ENCODE results near the gene RRAGC. TPM values are rescaled to one million over a fixed set of nuclear protein-coding genes. Genes with fewer than 3 reads are reported as not detected.

RRAGC gene
- total and polyA plus RNA-seq, 9 of the 15 experiments (the other 6 are each of a cell fraction or from before 2014, with no cell fraction given): 3.9 to 16.9 (median 10.9) TPM

DNA sequence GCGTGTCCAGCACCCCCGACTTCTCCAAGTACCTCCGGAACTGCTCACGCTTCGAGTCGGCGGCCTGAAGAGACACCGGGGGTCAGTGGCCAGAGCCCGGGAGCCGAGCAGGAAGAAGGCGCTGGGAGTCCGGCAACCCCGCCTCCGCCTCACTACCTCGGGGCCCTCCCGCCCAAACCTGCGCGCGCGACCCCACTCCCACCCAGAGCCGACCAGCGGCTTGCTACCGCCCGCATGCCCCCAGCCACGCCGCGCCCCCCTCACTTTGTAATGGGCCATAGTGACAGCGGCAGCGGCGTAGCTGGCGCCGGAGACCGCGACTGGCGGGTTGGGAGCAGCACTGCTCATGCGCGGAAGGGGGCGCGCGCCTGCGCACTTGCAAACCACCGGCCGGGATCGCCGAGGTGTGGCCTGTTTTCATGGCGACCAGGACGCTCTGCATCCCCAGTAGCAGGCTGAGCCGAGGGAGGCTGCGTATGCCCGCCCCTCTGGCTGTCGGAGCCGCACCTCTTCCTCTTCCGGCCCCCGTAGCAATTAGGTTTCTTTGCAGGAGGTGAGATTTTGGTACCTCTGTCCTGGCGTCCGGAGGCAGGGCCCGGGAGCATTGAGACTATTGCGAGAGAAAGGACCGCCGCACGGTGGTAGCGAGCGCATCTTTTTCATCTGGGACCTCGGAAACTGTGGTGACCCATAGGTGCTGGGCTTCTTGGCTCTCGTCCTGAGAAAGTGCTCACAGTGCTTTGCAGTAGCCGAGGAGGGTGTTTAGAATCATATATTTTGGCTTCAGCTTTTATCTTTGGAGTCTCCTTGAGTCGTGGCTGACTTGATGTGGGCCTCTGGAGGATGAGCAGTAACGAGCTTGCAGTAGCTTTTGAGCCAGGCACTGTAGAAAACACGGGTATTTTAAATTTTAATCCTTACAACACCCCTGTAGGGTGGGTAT, 13.7 kb upstream of the RRAGC start, which contains the start of gene MYCBP (continued):
- TF ChIP-seq, protein P1, sequence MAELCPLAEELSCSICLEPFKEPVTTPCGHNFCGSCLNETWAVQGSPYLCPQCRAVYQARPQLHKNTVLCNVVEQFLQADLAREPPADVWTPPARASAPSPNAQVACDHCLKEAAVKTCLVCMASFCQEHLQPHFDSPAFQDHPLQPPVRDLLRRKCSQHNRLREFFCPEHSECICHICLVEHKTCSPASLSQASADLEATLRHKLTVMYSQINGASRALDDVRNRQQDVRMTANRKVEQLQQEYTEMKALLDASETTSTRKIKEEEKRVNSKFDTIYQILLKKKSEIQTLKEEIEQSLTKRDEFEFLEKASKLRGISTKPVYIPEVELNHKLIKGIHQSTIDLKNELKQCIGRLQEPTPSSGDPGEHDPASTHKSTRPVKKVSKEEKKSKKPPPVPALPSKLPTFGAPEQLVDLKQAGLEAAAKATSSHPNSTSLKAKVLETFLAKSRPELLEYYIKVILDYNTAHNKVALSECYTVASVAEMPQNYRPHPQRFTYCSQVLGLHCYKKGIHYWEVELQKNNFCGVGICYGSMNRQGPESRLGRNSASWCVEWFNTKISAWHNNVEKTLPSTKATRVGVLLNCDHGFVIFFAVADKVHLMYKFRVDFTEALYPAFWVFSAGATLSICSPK (IDR thresholded peaks at IDR 0.05; ENCODE audit: borderline replicate concordance): no peak
- TF ChIP-seq, protein P2, sequence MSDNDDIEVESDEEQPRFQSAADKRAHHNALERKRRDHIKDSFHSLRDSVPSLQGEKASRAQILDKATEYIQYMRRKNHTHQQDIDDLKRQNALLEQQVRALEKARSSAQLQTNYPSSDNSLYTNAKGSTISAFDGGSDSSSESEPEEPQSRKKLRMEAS (CRISPR knock-in tag; IDR thresholded peaks at IDR 0.05): peak; percentile 65
- TF ChIP-seq PML (IDR thresholded peaks at IDR 0.05; ENCODE audit: low read length): no peak; the same call in 1 of the 2 replicates
- TF ChIP-seq, protein P3, sequence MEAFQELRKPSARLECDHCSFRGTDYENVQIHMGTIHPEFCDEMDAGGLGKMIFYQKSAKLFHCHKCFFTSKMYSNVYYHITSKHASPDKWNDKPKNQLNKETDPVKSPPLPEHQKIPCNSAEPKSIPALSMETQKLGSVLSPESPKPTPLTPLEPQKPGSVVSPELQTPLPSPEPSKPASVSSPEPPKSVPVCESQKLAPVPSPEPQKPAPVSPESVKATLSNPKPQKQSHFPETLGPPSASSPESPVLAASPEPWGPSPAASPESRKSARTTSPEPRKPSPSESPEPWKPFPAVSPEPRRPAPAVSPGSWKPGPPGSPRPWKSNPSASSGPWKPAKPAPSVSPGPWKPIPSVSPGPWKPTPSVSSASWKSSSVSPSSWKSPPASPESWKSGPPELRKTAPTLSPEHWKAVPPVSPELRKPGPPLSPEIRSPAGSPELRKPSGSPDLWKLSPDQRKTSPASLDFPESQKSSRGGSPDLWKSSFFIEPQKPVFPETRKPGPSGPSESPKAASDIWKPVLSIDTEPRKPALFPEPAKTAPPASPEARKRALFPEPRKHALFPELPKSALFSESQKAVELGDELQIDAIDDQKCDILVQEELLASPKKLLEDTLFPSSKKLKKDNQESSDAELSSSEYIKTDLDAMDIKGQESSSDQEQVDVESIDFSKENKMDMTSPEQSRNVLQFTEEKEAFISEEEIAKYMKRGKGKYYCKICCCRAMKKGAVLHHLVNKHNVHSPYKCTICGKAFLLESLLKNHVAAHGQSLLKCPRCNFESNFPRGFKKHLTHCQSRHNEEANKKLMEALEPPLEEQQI (IDR thresholded peaks at IDR 0.05): no peak
- TF ChIP-seq ZNF133 (CRISPR knock-in tag; IDR thresholded peaks at IDR 0.05): no peak
- TF ChIP-seq, protein P4, sequence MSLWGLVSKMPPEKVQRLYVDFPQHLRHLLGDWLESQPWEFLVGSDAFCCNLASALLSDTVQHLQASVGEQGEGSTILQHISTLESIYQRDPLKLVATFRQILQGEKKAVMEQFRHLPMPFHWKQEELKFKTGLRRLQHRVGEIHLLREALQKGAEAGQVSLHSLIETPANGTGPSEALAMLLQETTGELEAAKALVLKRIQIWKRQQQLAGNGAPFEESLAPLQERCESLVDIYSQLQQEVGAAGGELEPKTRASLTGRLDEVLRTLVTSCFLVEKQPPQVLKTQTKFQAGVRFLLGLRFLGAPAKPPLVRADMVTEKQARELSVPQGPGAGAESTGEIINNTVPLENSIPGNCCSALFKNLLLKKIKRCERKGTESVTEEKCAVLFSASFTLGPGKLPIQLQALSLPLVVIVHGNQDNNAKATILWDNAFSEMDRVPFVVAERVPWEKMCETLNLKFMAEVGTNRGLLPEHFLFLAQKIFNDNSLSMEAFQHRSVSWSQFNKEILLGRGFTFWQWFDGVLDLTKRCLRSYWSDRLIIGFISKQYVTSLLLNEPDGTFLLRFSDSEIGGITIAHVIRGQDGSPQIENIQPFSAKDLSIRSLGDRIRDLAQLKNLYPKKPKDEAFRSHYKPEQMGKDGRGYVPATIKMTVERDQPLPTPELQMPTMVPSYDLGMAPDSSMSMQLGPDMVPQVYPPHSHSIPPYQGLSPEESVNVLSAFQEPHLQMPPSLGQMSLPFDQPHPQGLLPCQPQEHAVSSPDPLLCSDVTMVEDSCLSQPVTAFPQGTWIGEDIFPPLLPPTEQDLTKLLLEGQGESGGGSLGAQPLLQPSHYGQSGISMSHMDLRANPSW (CRISPR knock-in tag; IDR thresholded peaks at IDR 0.05): no peak
- TF ChIP-seq MEIS2 (IDR thresholded peaks at IDR 0.05; ENCODE audit: partially characterized antibody): peak; percentile 97
- TF ChIP-seq ZZZ3 (IDR thresholded peaks at IDR 0.05): no peak
- TF ChIP-seq CEBPG (CRISPR knock-in tag; IDR thresholded peaks at IDR 0.05): no peak
- no peak for TF ChIP-seq CEBPG (tag; conservative IDR thresholded peaks at IDR 0.05 in 1 of 2, IDR thresholded peaks at IDR 0.05 in 1 of 2)
- TF ChIP-seq PPARD (CRISPR knock-in tag; IDR thresholded peaks at IDR 0.05): no peak
- TF ChIP-seq ZNF699 (CRISPR knock-in tag; IDR thresholded peaks at IDR 0.05; ENCODE audit: insufficient replicate concordance): no peak
- no peak for TF ChIP-seq HOXB6 (CRISPR knock-in tag; IDR thresholded peaks at IDR 0.05; ENCODE audit: borderline replicate concordance)
- TF ChIP-seq PHF20 (IDR thresholded peaks at IDR 0.05; ENCODE audit: partially characterized antibody): peak; percentile 16
- no peak for TF ChIP-seq BDP1 (IDR thresholded peaks at IDR 0.05; ENCODE audit: insufficient read depth, insufficient read length)
- TF ChIP-seq, protein P5, sequence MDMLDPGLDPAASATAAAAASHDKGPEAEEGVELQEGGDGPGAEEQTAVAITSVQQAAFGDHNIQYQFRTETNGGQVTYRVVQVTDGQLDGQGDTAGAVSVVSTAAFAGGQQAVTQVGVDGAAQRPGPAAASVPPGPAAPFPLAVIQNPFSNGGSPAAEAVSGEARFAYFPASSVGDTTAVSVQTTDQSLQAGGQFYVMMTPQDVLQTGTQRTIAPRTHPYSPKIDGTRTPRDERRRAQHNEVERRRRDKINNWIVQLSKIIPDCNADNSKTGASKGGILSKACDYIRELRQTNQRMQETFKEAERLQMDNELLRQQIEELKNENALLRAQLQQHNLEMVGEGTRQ (CRISPR knock-in tag; IDR thresholded peaks at IDR 0.05): no peak
- peak; percentile 70 for TF ChIP-seq HCFC1 (IDR thresholded peaks at IDR 0.05; ENCODE audit: low read depth, low read length)
